Left renal pelvis (tissue), 4 donors: ENCODE measurements around the gene BEND2. TPM values are rescaled to one million over a fixed set of nuclear protein-coding genes. Genes with fewer than 3 reads are reported as not detected.
"Not testable (repeated sequence)": the region's sequence is repeated elsewhere in the genome, so short reads cannot be mapped to it uniquely, and the experiment has no call there.

ENCODE experiments used
- DNase-seq, 4 donors: peaks; one replicate each; pipeline ENCODE4 v3.0.0-alpha.2; 2013; ENCODE audit warnings: low read depth in 4 of 4, low spot score in 3 of 4
- polyA plus RNA-seq, 4 donors: library from polyadenylated mRNA; unstranded; fragments of 120-200 nt; gene quantifications; one replicate each; pipeline ENCODE4 v1.2.1, GENCODE V29; 2013; ENCODE audit not compliant: insufficient read length in 4 of 4

The BEND2 gene
- under 1 TPM in 2 of 4 donors, not detected in 2; 0.09 to 0.10 TPM for polyA plus RNA-seq

DNA sequence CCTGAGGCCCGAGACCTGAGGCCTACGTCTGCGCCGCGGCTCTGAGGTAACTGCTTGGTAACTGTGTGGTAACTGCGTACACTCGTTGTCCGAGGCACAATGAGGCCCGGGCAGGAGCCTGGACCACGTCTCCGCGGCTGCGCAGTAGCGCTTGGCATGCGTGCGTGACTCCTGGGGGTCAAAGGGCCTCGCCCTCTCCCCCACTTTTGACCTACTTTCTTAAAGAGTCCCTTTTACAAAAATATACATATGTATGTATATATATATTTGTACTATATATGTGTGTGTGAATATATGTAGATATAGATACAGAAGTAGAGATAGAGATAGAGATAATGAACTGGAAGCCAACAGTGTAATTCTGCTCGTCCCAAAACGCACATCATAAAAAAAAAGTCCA, at the start of gene BEND2:
TSS of gene BEND2 (minus strand) at position 101 of the 400 bp plus-strand sequence. CDS start 136 bp downstream, outside the sequence.
- no peak for DNase-seq

DNA sequence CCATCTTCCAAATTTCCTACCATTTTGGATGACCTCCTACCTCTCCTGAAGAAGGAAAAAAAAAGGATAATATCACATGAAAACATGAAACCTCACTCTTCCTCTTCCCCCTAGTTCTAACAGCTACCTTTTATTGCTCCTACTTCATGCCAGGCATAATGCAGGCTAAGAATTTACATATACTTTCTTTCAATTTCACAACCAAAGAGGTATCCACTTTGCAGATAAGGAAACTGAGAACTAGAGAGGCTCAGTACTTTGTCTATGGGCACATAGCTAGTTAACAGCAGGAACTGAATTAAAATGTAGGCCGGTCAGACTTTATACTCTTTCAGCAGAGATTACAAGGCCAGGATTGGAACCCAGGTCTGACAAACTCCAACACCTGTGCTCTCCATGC, 34.4 kb upstream of the BEND2 start:
- DNase-seq: no peak

DNA sequence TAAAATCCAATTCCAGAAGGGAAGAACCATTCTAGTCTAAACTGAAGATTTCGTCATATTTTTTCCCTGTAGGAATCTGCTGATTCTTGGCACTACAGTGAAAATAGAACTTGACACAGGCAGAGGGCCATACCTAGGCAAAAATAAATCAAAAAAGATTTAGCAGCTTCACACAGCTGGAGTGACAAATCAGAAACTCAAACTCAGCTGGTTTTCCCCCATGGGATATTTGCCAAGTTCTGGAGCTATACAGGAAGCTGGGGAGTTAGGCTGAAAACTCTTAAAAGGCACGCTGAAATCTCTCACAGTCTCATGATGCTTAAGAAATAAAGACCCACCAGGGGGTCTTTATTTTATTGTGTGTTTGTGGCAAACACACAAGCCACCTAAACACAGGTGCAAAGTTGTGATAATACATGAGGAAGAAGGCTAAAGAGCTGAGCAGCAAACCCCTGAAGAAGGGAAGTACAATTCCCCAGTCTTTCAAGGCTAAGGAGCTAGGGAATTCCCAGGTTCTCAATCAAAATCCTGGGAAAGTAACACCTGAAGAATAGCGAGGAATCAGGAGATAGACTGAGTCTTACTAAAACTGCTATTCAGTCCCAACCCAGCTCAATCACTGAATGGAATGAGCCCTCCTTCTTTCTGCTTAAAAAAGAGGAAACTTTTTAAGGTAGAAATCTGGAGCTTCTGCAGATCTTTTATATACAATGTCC, 32.1 kb upstream of the BEND2 start:
- no peak for DNase-seq

DNA sequence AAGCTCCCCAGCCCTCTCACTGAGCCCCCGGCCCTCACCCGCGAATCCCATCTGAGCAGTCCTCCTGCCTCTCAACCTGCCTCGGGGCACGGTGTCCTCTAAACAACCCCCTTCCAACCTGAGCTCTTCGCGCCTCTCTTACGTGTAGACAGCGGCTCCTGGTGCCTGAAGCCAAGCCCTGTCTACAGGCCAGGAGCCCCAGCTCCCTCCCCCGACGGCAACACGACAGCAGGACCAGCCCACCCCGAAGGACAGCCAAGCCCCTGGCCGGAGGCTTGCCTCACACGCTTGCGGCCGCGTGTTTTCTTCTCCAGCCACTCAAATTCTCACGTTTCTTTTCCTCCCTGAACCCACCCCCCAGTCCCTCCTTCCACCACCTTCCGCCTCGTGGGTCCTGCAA, 9.0 kb upstream of the BEND2 start:
- DNase-seq: not testable (repeated sequence)

DNA sequence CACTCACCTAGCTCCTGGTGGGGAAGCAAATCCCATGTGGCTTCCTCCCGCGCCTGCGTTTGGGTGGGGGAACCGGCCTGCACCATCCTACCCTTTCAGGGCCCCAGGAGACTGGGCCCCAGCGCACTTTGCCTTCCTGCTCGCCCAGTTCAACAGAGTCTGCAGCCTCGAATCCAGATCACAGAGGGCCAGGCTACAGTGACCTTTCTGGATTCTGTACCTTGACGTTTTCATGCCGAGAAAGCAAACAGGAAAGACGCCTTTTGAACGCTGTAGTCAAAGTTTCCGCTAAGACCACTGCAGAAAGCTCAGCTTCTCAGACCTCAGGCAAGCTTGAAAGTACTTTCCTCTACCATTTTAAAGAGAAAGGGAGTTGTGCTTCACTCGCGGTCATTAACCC, 7.4 kb upstream of the BEND2 start:
- no peak for DNase-seq

DNA sequence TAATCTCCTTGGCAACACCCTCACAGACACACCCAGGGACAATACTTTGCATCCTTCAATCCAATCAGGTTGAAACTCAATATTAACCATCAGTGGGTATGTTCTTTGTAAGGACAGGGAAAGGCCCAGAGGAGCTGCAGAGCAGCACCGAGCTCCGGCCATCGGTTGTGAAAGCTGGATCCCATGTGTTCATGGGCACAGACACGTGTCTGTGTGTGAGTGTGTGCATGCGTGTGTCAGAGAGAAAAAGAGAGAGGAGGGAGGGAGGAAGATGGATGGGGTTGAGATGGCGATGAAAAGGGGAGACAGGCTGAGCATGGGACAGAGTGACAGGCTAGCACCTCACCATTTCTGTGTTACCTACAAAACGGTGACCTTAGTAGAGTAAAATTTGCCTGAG, 6.8 kb upstream of the BEND2 start:
- no peak for DNase-seq

DNA sequence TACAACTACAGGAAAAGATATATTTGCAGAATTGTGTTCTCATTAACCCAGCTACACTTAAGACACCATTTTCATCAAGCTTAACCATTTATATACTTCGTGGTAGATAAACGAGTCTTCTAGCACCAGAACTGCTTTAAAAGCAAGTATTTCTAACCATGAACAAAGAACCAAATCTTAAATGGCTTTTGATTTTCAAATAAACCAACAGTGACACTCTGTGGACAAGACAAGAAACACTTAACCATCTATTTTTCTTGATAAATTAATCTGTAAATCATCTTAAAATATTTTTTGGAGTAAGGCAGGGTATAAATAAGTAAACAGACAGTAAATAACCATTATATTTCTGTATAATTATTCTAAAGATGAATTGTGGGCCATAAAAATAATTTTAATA, 10.2 kb downstream of the BEND2 start:
- DNase-seq: peak in 1 of 4 donors; percentile 0

DNA sequence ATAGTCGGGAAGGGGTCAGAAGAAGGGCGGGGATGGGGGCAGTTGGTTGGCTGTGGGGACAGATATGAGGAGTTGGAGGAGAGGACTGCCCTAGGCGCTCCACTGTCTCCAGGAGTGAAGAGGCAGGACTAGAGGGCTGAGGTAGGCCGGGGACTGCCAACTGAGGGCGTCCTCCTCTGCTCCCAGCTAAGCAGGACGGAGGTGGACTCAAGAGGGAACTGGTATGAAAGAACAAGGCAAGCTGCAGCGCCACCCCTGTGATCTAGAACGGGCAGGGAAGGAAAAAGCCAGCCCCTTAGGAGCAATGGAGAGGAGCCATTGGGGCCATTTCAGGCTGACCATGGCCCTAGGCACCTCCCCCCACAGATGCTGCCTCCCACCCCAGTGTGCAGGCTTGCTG, 14.0 kb downstream of the BEND2 start:
- DNase-seq: no peak

DNA sequence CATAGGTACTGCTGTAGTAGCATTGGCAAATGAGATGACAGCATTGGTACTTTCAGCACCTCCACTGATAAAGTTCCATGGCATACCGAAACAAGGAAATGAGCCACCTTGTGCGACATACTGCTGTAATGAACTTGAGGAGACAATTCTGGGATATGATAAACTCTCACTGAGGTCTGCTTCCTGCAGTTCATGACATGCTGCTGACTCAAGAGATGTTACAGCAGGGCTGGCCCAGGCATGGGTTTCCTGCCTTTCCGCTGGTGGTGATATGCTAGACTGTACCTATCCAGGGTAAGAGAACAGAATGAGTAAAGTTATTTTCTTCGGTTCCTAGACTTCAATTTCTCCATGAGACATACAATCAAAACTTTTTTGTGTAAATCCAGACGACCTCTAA, 17.1 kb downstream of the BEND2 start:
- no peak for DNase-seq

DNA sequence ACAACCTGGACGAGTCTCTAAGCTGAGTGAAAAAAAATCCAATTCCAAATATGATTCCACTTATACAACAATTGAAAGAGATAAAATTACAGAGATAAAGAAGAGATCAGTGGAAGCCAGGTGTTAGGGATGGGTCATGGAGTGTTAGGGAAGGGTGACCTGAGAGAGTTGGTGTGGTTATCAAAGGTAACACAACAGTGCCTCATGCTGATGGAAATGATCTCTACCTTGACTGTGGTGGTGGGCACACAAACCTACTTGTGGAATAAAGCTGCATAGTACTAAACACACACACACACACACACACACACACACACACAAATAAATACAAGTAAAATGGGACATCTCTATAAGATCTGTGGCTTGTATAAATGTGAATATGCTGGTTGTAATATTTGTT, 26.0 kb downstream of the BEND2 start:
- DNase-seq: no peak

DNA sequence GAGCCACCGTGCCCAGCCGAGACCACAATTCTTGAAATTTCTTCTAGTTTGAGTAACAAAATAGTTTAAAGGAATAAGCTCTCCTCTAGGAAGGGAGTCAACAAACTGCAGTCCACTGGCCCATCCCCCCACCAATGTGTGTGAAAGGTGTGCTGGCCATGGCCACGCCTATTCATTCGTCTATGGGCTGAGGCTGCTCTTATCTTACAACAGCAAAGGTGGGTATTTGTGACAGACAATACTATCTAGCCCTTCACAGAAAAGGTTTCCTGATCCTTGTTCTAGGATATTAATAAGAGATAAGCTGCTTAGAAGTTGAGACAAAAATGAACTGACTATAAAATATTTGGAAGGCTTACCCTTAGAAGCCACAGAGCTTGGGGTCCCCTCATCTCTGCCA, 41.2 kb downstream of the BEND2 start:
- DNase-seq: no peak

DNA sequence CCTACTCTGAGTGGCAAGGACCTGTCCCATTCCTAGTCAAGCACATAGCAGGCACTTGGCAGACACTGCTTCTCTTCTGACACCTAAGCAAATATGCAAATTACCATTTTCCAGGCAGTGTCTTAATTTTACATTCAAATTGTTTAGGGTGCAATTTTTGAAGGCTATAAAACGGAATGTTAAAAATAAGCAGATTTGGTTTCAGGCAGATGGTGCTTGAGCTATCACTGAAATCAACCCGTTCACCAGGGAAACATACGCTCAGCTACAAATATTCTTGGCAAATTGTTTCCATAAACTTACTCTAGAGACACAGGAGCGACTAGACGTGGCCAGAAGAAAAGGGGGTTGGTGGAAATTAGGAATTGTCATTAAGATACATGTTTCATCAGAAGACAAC, 45.7 kb downstream of the BEND2 start:
- no peak for DNase-seq

DNA sequence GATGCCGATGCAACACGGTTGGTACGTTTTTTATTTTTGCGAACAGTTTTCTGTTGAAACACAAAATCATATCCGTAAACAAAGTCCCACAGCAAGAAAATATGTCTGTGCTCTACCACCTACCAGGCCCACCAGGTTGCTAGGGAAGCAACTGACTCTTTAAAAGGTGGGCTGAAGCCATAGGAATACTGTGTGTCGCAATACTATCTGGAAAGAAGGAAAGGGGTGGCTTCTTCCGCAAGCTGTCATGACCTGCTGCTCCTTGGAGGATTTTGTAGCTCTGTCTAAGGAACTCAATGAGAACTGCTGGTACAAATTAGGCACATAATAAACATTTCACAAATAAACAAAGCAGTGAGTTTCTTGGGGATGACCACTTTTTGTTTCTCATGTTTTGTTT, 46.5 kb downstream of the BEND2 start:
- DNase-seq: no peak

DNA sequence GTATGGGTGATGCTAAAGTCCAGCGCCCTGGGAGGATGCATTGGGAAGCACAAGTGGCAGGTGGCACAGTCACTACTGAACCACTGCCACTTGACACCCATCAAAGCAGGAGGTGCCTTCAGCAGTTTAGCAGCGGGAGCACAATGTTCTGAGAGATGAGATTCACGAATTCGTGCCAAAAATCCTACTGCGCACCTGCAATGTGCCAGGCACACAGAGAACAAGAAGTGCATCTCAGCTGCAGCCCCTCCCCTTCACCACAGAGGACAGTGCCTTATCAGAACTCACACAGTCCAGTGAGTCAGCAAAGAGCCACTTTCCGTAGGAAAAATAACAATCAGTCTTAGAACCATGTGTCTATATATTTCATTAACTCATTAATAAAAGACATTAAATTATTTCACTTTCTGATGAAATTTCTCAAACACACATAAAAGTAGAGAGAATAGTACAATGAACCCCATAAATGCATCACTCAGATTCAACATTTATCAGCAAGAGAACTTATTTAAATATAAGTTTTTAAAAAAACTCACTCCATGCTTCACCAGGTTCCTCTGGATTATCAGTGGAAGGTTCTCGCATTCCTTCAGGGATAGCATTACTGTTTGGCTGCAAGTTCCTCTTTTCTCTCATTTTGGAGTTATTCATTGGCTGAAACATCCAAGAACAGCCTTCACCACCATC, 47.0 kb downstream of the BEND2 start:
- no peak for DNase-seq

DNA sequence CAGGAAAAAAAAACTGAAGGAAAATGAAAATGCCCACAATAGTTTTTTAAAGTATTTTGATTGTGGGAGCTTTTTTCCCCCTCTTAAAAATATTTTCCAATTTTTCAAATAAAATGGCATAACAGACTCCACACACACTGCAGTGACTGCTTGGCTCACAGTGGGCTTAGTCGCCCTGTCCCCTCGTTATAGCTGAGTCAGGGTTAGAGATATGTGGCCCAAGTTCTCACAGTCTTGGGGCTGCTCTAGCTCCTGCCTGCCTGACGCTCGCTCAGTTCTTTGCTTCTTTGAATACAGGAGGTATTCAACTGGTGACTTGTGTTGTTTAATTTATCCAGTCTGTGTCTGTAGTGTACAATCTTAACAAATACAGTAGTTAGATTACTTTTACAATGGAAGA, 47.7 kb downstream of the BEND2 start:
- DNase-seq: no peak

DNA sequence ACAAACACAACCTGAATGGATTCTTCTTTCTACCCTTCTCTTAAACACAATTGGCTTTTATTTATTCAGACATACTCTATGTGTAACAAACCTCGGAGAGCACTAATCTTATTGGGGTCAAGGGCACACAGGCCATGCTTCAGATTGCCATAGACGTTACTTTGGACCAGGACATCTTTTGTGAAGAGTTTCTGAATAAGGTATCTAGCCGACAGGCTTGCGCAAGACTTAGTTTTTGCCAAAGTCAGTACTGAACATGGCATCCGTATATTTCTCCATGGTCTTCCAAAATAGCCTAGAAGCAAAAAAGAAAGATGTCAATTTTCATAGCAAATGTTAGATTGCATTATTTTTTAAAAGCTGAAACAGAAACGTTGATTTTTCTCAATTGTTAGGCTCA, 49.8 kb downstream of the BEND2 start:
- DNase-seq: no peak

DNA sequence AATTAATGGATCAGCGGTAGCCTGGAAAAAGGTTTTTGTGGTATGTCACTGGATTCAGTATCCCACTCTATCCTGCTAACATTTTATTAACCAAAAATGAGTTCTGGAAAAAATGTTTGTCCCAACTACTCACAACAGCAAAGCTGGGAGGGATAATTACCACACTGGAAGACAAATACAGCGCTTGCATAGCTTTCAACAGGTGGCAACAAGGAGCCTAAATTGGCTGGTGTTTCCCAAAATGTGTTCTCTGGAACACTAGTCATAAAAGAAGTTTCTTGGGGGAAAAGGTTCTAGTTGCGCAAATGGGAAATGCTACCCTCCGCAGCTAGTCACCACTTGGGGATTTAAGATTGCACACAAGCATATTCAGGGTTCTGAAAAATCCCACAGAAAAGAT, 54.6 kb downstream of the BEND2 start:
- no peak for DNase-seq

DNA sequence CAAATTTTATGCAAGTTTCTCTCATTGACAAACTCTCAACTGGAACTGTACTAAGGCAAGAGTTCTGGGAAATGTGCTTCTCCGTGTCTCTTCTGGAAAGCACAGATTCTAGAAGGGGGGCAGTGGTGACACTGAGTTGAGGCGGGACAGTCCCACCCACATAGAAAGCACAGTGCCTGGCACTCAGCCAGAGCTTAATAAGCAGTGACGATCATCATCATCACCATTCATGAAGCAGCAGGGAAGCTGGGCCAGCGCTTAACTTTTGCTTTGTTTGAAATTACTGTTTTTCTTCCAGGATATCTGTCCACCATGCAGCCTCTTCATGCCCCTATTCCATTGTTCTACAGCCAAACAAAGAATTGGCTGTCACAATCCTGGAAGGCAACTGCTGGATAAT, 60.3 kb downstream of the BEND2 start:
- DNase-seq: no peak

DNA sequence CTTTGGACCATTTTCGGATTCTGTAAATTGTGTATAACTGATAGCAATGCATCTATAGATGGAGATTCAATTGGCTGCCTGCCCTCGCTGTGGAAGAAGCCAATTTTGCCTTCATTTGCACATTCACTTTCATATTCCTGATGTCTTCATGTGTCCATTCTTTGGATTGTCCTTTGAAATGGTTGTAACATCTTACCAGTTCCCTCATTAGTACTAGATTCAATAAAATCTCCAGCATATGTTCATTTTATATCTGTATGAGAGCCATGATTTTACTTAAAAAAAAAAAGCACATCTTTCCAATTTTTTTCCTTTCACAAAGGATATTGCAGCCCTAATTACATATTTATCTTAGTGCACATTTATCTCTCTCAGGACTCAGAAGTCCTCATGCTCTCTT, 61.7 kb downstream of the BEND2 start:
- DNase-seq: no peak

DNA sequence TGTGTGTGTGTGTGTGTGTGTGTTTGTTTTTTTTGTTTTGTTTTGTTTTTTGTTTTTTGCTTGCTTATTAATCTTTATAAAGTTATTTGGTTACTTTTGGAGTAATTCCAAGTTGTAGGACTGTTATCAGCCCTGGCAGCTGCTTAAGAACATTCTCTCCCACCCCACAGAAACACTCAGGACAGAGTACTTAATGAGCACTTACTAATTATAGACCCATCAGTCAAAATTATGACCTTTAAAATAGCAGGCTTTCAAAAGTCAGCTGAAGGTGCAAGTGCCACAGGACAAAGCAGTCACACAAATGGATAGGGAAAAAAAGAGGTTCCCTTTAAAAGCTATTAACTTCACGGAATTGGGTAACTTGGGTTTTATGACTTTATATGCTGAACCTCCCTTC, 69.0 kb downstream of the BEND2 start:
- DNase-seq: no peak

DNA sequence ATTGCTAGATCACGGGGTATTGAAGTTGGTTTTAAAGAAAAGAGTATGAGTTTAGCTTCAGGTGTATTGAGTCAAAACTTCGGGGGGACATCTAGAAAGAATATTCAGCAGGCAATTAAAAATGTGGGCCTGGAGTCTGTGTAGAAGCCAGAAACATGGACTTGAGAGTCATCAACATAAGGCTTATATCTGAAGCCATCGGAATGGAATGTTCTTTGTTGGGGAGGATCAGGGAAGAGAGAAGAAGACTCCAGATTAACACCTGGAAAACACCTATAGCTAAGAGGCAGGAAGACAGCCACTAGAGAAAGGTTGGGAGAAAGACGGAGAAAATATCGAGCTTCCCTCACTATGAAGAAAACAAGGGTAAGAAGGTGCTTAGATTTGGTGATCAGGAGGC, 69.5 kb downstream of the BEND2 start:
- DNase-seq: no peak

DNA sequence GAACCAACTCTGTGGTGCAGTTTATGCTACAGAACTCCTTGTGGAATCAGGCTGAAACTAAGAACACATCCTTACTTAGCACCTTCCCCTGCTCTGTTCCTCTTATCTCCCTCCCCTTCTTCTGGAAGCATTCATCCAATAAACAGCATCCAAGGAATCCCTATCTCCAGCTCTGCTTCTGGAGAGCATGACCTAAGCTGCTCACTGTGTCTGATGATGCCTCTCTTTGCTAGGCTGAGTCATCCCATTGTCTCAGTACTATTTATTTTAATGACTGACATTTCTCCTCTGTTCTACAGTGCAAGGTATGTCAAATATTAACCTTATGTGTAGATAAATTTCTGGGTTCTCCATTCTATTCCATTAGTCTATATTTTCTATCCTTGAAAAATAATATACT, 71.2 kb downstream of the BEND2 start:
- DNase-seq: no peak
